ENCODE data around the gene APBB1IP. TPM values are rescaled to one million over a fixed set of nuclear protein-coding genes. Genes with fewer than 3 reads are reported as not detected.

APBB1IP gene
- total RNA-seq, 2 donors from 2014 or later: 8.4 to 9.2 TPM

- no peaks in the 10 kb centered on the region for H3K36me3 ChIP-seq
- no peaks in the 10 kb centered on the region for H3K4me1 ChIP-seq (ENCODE audit: control insufficient read depth in 1 of 2, low read depth in 2 of 2)
- DNase-seq (ENCODE audit: low spot score): no peak
- H3K9me3 ChIP-seq: no peaks in the 10 kb centered on the region
- no peaks in the 10 kb centered on the region for H3K27me3 ChIP-seq (replicated peaks; ENCODE audit: insufficient read depth)
- no peak overlapping the region for H3K27ac ChIP-seq
- no peak overlapping the region for H3K4me3 ChIP-seq
- no peak for ATAC-seq (ENCODE audit: insufficient number of reproducible peaks, low FRiP score, low read depth)
- no peak for TF ChIP-seq CTCF (IDR thresholded peaks at IDR 0.05)
Measured at GRCh38 chr10:26408858-26409494, 29.2 kb upstream of the APBB1IP start.

GRCh38 chr10:26410356-26410755 is 27.8 kb upstream of the APBB1IP start:
- Histone ChIP-seq H3K27ac (no peak overlapping the region), H3K4me1 (ENCODE audit: control insufficient read depth in 1 of 2, low read depth in 2 of 2) (no peaks in the 10 kb centered on the region), H3K9me3 (no peaks in the 10 kb centered on the region), H3K4me3 (no peak overlapping the region), H3K27me3 (replicated peaks; ENCODE audit: insufficient read depth) (no peaks in the 10 kb centered on the region), H3K36me3 (no peaks in the 10 kb centered on the region)
- DNase-seq (ENCODE audit: low spot score) (no peak), ATAC-seq (ENCODE audit: insufficient number of reproducible peaks, low FRiP score, low read depth) (no peak)
- TF ChIP-seq CTCF (IDR thresholded peaks at IDR 0.05): no peak

GRCh38 chr10:26412932-26413331 is 25.2 kb upstream of the APBB1IP start:
- Histone ChIP-seq H3K4me3 (no peak overlapping the region), H3K27ac (no peak overlapping the region), H3K27me3 (replicated peaks; ENCODE audit: insufficient read depth) (no peaks in the 10 kb centered on the region), H3K4me1 (ENCODE audit: control insufficient read depth in 1 of 2, low read depth in 2 of 2) (no peaks in the 10 kb centered on the region), H3K36me3 (no peaks in the 10 kb centered on the region), H3K9me3 (no peaks in the 10 kb centered on the region)
- TF ChIP-seq CTCF (IDR thresholded peaks at IDR 0.05): no peak
- ATAC-seq (ENCODE audit: insufficient number of reproducible peaks, low FRiP score, low read depth) (no peak), DNase-seq (ENCODE audit: low spot score) (no peak)

GRCh38 chr10:26413375-26413774 is 24.8 kb upstream of the APBB1IP start:
- no peaks in the 10 kb centered on the region for H3K9me3 ChIP-seq
- TF ChIP-seq CTCF (IDR thresholded peaks at IDR 0.05): no peak
- H3K27me3 ChIP-seq (replicated peaks; ENCODE audit: insufficient read depth): no peaks in the 10 kb centered on the region
- no peak overlapping the region for H3K4me3 ChIP-seq
- H3K27ac ChIP-seq: no peak overlapping the region
- no peaks in the 10 kb centered on the region for H3K4me1 ChIP-seq (ENCODE audit: control insufficient read depth in 1 of 2, low read depth in 2 of 2)
- ATAC-seq (ENCODE audit: insufficient number of reproducible peaks, low FRiP score, low read depth) (no peak), DNase-seq (ENCODE audit: low spot score) (no peak)
- no peaks in the 10 kb centered on the region for H3K36me3 ChIP-seq

- no peak for TF ChIP-seq CTCF (IDR thresholded peaks at IDR 0.05)
- no peak overlapping the region for H3K4me3 ChIP-seq
- H3K27me3 ChIP-seq (replicated peaks; ENCODE audit: insufficient read depth): no peaks in the 10 kb centered on the region
- ATAC-seq (ENCODE audit: insufficient number of reproducible peaks, low FRiP score, low read depth) (no peak), DNase-seq (ENCODE audit: low spot score) (no peak)
- no peaks in the 10 kb centered on the region for H3K36me3 ChIP-seq
- H3K9me3 ChIP-seq: no peaks in the 10 kb centered on the region
- no peak overlapping the region for H3K27ac ChIP-seq
- no peaks in the 10 kb centered on the region for H3K4me1 ChIP-seq (ENCODE audit: control insufficient read depth in 1 of 2, low read depth in 2 of 2)
Measured at GRCh38 chr10:26417136-26417535, 21.0 kb upstream of the APBB1IP start.
